ENCODE data around the gene RTRAF.

Gene RTRAF

GRCh38 chr14:52020866-52021717 lies 31.7 kb downstream of the RTRAF start:
- DNase-seq (ENCODE audit: low read depth): no peak

- no peak for DNase-seq (ENCODE audit: low read depth)
Measured at GRCh38 chr14:52021957-52022600, 32.7 kb downstream of the RTRAF start.

- no peak for DNase-seq (ENCODE audit: low read depth)
Measured at GRCh38 chr14:52023518-52023917, 34.2 kb downstream of the RTRAF start.

GRCh38 chr14:52025310-52025709 lies 36.0 kb downstream of the RTRAF start:
- no peak for DNase-seq (ENCODE audit: low read depth)

GRCh38 chr14:52026017-52026660 lies 36.8 kb downstream of the RTRAF start:
- DNase-seq (ENCODE audit: low read depth): no peak

- no peak for DNase-seq (ENCODE audit: low read depth)
Measured at GRCh38 chr14:52026901-52027300, 37.6 kb downstream of the RTRAF start.

- no peak for DNase-seq (ENCODE audit: low read depth)
Measured at GRCh38 chr14:52029881-52030280, 40.5 kb downstream of the RTRAF start.

- no peak for DNase-seq (ENCODE audit: low read depth)
Measured at GRCh38 chr14:52031781-52032180, 42.4 kb downstream of the RTRAF start.

GRCh38 chr14:52032204-52032801 lies 43.0 kb downstream of the RTRAF start:
- no peak for DNase-seq (ENCODE audit: low read depth)

- DNase-seq (ENCODE audit: low read depth): no peak
Measured at GRCh38 chr14:52033101-52033642, 43.8 kb downstream of the RTRAF start.

- no peak for DNase-seq (ENCODE audit: low read depth)
Measured at GRCh38 chr14:52039124-52039815, 49.9 kb downstream of the RTRAF start.

- no peak for DNase-seq (ENCODE audit: low read depth)
Measured at GRCh38 chr14:52040598-52040997, 51.3 kb downstream of the RTRAF start.

GRCh38 chr14:52042371-52043289 lies 53.3 kb downstream of the RTRAF start:
- DNase-seq (ENCODE audit: low read depth): no peak

GRCh38 chr14:52043690-52044089 lies 54.3 kb downstream of the RTRAF start:
- no peak for DNase-seq (ENCODE audit: low read depth)

- no peak for DNase-seq (ENCODE audit: low read depth)
Measured at GRCh38 chr14:52044791-52045522, 55.6 kb downstream of the RTRAF start.

- DNase-seq (ENCODE audit: low read depth): no peak
Measured at GRCh38 chr14:52046376-52046917, 57.1 kb downstream of the RTRAF start.

- no peak for DNase-seq (ENCODE audit: low read depth)
Measured at GRCh38 chr14:52048116-52048515, 58.8 kb downstream of the RTRAF start.

- no peak for DNase-seq (ENCODE audit: low read depth)
Measured at GRCh38 chr14:52048641-52049204, 59.4 kb downstream of the RTRAF start.

- no peak for DNase-seq (ENCODE audit: low read depth)
Measured at GRCh38 chr14:52049271-52049670, 59.9 kb downstream of the RTRAF start.

Measured in stimulated activated CD4-positive, alpha-beta T cell treated with anti-CD3 and anti-CD28 coated beads, Interleukin-2, amount 100 ng/mL, for 4 hours (primary cell).